ENCODE data around the gene ZNF184. TPM values are rescaled to one million over a fixed set of nuclear protein-coding genes. Genes with fewer than 3 reads are reported as not detected.
A peak's percentile ranks its signal among the peaks of the same experiment; 100 is the strongest.

ZNF184 gene
- polyA plus RNA-seq, 3 donors = 15.7 to 18.1 (median 16.6) TPM

DNA sequence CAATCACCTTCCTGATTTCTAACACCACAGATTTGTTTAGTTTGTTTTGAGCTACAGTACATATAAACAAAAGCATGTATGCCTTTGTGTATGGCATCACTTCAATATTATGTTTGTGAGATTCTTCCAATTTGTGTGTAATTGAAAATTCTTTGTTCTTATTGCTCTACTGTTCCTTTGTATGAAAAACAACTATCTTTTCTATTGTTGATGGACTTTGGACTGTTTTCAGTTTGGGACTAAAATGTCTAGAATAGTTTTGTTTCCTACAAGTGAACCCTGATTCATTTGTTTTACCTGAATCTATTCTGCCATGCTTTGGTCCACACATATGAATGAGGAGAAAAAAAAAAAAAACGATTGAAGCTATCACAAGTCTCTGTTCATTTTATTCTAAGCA, 21.2 kb upstream of the ZNF184 start:
- DNase-seq = no peak

DNA sequence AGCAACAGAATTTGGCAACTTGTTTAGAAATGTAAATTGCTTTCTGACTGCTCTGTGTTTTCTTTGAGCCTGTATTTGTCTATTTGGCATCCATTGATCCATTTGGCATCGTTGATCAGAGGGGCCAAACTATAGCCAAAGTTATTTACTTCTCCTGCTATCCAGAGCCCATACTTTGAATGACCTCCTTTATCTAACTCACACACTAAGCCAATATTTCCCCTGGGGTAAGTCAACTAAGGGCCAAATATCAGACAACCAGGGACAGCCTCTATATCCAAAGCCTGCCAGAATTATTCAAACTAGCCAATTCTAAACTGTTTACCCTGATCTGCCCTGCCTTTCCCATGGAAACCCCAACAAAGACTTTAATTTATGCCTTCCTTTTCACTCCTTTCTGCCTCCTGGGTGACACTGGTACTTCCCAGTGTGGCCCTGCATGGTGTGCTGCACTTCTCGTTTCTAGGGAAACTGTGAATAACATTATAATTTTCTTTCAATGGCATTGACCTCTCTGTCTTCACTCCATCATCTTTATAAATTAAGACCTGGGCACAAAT, 19.8 kb upstream of the ZNF184 start:
- no peak for DNase-seq

DNA sequence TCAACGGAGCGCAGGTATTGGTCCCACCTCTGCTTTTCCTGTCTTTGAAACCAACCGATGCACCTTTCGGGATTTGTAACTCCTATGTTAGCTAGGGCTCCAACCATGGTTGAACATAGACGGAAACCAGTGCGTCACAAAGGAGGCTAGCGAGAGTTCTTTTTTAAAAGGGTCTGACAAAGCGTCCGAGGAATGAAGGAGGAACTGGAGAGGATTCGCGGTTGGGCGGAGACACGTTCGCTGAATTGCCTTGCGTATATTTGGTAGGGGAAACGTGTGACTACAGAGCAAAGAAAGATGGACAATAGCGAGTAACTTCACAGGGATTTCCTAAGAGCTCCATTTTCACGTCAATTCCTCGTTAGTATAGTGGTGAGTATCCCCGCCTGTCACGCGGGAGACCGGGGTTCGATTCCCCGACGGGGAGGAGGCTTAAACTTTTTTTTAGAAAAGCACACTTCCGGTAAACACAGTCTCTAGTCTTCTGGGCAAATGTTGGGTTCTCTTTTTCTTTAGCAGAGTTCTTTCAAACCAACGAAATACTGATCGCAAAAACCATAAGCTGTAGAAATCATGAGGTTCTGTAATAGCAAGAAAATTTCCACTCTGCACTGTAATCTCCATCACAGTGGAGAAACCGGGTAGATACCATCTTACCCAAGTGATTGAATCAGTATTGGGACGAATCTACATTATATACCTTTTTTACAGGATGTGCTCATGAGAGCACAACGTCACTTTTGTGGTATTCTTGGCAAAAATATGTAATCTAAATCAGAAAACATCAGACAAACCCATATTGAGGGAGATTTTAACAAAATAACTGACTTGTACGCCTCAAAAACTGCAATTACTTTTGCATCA, 6.6 kb upstream of the ZNF184 start:
- peak; percentile 88 for DNase-seq

DNA sequence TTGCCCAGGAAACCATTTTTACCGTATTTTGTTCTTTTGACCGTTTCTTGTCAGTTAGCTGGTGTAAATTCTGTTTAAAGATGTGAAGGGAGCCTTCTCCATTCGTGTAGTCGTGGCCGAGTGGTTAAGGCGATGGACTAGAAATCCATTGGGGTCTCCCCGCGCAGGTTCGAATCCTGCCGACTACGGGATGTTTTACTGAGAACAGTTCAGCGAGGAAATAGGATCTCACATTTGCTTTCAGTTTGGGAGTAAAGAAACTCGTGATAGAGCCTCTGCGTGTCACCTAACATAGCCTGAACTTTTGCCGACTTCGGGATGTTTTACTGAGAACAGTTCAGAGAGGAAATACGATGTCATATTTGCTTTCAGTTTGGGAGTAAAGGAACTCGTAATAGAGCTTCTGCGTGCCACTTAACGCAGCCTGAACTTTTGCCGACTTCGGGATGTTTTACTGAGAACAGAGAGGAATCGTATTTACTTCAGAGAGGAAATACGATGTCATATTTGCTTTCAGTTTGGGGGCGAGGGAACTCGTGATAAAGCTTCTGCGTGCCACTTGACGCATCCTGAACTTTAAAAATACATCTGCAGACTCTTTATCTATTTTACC, 5.9 kb upstream of the ZNF184 start:
- peak; percentile 90 for DNase-seq

DNA sequence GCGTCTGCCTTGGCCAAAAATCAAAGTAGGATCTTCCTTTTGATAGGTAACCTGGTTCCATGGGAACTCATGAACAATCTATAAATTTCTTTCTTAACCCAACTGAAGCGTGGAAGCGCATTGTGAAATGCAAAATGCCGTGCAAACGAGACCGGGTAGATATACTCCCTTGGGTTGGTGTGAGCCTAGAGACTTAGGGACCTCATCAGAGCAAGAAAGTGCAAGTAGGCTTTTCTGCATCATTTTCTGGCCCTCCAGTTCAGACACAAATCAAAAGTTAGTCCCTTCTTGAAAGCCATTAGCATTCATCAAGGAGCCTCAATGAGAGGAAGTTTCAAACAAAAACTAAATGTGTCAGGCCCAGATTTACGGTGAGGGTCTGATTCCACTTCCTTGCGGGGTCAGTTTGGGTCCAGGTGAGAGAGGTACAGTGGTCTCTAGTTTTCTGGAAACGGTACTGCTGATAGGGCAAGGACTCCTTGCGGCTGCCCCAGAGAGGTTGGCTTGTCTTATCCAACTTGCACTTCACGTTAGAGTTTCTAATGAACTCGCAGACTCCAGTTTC, 5.3 kb upstream of the ZNF184 start:
- DNase-seq = no peak

DNA sequence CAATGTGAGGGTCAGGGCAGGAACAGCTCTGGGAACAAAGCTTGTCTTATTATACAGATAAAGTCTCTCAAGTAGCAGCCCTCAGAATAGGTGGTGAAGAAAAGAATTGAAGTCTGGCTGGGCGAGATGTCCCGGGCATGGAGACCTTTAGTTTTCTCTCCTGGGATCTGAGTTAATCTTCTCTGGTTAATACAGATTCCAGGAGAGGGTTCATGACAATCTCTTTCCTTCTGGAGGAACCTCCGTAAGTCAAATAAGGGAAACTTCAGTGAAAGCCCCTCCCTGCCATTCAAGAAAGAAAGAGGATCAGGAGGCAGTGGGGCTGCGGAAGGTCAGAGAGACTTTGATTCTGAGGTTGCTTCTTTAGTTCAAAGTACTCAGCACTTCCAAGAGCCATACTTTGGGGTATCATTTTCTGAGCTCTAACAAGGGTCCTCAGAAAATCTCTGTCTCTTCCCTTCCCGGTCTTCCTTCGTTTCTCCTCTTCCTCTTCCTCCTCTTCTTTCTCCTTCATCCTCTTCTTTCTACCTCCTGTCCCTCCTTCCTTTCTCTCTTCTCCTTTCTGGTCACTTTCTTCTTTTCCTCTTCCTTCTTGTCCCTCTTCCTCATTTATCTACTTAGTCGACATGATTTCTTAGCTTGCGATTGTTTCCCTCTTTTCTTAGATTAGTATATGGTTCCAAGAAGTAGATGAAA, 4.6 kb upstream of the ZNF184 start:
- no peak for DNase-seq

DNA sequence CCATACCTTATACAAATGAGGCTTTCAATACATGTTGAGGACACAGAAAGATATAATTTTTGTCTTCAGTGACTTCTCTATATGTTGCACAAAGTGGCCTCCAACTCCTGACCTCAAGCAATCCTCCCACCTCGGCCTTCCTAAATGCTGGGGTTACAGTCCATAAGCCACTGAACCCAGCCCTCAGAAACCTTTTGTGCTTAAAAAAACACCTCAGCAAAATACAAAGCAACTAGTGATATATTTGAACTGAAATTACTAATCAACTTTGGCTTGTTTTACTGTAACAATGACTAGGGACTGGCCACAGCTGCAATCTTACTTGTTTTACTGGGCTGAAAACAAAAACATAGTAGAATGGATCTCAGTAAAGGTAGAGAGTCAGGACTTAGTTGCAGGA, 3.2 kb upstream of the ZNF184 start:
- DNase-seq = no peak

DNA sequence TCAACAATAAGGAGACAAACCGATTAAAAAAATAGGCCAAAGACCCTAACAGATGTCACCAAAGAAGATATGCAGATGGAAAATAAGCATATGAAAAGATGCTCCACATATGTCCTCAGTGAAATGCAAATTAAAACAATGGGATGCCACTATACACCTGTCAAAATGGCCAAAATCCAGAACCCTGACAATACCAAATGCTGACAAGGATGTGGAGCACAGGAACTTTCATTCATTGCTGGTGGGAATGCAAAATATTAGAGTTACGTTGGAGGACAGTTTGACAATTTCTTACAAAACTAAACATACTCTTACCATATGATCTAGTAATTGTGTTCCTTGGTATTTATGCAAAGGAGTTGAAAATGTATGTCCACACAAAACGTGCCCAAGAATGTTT, 1.8 kb upstream of the ZNF184 start:
- no peak for DNase-seq

DNA sequence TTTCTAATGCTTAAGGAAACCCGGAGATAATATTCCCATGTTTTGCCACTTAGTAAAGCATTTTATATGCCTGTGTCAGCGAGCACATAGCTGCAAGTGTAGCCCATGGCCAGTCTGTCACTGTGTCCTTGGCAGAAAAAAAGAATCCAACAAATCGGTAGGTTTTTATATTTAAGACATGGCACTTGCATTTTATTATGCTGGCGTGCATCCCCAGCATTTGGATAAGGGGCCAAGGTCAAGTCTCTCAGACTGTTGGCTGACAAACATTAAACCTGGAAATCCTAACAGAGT, 1.2 kb upstream of the ZNF184 start:
- DNase-seq = no peak

DNA sequence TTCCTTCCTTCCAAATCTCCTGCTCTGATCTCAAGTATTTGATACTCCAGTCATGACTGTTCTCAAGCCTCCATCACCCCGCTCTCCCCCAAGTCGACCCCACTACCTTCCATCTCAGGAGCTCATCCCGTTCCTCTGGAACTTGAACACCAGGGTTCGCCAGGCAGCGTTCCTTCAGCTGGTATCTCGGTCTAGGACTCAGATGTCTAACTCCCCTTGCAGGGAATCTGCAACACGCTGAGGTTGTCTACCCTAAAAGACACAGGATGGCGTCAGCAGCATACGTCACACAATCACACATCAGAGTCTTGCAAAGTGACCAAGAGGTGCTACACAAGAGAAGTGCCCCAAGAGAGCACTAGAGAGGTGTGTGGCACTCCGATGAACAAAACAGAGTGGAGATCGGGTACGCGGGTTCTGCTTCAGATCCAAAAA, 706 bp downstream of the ZNF184 start:
- peak; percentile 88 for DNase-seq

DNA sequence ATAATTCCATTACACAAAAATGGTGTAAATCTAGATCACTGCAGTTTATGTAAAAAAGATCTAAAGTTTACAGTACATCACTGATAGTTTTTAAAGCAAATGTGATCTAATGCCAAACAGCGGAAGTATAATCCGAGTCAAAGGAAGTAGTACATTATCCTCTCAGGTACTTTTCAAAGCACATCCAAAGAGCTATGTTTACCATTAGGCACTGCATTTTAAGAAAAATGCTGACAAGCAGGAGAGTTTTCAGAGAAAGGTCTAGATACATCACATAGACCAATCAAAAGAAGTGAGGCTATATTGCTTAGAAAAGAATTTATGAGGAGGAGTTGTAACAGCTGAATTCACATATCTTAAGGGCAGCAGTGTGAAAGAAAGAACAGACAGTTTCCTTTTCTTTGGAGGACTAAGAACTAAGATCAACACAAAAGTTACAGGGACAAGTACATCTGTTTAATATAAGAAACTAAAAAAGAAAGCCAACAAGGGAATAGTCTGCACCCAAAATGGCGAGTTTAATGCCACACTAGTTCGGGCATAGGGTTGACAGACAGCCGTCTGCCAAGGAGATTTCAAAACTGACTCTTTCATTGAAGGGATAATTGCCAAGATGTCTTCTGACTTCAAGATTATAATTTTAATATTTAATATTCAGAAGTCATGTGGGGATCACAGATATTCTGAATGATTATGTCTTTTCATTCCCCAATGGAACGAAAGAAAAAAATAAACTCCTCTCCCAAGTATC, 1.4 kb downstream of the ZNF184 start:
- DNase-seq = no peak

DNA sequence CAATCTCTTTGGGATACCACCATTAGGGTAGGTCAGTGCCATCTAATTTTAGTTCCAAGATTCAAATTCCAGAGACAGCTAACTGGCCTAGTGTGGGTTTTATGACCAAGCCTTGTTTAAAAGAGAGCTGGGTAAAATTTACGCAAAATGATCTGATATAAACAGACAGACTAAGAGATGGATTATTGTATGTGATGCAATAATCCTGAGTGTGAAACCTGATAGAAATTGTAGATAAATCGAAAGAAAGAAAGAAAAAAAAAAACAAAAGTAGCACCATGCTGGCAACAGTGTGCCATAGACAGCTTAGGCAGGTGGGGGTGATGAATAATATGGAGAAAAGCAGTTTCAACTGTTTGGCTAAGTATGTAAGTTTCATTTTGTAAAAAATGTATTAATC, 2.9 kb downstream of the ZNF184 start:
- no peak for DNase-seq

DNA sequence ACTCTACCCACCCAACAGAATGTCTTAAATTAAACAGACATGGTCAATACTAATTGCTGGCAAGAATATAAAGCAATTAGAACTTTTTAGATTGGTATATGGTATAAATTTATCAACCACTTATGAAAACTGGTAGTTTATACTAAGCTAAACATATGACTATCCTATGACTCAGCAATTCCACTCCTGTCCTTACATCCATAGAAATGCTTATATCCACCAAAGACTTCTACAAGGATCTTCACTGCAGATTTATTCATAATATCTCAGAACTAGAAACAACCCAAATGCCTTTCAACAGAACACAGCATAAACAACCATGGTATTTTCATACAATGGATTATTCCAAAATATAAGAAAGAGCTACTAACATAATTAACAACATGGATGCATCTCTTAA, 4.6 kb downstream of the ZNF184 start:
- no peak for DNase-seq

DNA sequence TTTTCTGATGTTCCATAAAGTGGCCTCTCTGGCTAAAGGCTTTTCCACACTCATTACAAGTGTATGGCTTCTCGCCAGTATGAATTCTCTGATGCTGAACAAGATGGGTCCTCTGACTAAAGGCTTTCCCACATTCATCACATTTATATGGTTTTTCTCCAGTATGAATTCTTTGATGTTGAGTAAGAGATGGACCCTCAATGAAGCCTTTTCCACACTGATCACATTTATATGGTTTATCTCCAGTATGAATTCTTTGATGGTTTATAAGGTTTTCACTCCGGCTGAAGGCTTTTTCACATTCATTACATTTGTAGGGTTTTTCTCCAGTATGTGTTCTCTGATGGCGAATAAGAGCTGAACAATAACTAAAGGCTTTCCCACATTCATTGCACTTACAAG, 20.4 kb downstream of the ZNF184 start:
- DNase-seq = no peak

DNA sequence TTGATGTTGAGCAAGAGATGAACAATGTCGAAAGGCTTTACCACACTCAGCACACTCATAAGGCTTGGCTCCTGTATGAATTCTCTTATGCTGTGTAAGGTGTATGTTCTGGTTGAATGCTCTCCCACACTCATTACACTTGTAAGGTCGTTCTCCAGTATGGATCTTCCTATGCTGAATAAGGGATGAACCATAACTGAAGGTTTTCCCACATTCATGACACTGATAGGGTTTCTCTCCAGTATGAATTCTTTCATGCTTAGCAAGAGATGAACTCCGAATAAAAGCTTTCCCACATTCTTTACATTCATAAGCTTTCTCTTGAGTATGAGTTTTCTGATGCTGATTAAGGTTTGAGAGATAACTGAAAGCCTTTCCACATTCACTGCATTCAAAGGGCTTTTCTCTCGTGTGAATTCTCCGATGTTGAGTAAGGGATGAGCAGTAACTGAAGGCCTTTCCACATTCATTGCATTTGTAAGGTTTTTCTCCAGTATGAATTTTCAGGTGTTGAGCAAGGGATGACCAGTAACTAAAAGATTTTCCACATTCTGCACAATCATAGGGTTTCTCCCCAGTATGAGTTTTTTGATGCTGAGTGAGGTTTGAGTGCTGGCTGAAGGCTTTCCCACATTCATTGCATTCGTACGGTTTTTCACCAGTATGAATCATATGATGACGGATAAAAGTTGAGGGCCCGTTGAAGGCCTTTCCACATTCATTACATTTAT, 21.1 kb downstream of the ZNF184 start:
- DNase-seq = no peak

DNA sequence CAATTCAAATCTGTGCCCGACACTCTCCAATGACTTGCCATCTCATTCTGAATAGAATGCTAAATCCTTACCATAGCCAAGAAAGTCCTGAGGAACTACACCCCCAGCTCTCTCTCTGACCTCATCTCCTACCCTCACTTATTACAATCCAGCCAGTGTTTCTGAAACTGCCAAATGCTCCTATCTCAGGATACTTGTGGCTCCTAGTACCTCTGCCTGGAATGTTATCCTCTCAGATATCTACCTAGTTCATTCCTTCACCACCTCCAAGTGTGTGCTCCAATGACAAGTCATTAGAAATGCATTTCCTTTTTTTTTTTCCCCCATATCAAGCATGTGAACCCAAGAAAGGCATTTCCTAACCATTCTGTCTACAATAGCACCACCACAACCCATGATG, 24.4 kb downstream of the ZNF184 start:
- no peak for DNase-seq

DNA sequence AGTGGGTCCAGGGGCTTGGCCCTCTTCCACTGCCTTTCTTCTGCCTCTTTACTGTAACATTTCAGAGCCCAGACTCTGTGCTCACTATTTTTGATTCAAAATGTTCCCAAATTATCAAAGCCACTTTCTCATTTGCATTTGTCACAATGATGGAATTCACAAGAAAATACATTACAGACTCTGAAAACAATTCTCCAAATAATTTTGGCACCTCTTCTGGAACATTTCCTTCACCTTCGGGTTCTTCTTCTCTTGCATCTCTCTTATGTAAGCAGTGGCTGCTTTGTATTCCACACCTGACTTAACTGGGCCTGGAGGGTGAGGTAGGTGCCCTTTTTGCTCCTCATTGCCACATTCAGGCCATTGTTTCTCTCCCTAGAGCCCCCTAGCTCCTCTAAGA, 30.0 kb downstream of the ZNF184 start:
- DNase-seq = no peak

DNA sequence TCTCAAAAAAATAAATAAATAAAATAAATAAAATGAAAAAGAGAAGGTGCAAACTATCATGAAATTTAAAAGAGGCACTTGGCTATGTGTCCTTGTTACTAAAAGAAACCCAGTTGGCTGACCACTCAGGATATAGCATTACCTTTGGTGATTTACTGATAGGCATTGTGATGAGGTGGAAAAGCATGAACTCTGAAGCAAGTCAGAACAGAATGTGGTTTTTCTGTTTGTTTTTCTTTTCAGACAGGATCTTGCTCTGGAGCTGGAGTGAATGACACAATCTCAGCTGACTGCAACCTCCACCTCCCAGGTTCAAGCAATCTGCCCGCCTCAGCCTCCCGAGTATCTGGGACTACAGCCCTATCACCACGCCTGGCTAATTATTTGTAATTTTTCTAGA, 31.9 kb downstream of the ZNF184 start:
- no peak for DNase-seq

DNA sequence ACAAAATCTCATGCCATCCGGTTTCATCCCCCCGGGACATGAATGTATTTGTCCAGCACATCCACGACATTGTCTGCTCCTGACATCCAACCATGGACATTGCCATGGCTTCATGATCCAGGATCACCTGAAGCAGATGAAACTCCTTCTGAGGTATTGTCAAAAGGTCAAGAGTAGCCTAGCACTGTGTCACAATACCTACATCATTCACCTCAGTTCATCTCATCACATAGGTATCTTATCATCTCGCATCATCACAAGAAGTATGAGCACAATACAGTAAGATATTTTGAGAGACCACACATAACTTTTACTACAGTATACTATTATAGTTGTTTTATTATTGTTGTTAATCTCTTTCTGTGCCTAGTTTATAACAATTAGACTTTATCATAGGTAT, 33.5 kb downstream of the ZNF184 start:
- no peak for DNase-seq

DNA sequence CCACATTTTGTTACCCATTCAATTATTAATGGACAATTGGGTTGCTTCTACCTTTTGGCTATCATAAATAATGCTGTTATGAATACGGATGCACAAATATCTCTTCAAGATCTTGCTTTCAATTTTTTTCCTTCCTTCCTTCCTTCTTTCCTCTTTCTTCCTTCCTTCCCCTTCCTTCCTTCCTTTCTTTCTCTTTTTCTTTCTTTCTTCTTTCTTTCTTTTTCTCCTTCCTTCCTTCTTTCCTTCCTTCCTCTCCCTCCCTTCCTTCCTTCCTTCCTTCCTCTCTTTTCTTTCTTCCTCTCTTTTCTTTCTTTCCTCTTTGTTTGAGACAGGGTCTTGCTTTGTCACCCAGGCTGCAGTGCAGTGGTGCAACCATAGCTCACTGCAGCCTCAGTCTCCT, 39.2 kb downstream of the ZNF184 start:
- DNase-seq = no peak

DNA sequence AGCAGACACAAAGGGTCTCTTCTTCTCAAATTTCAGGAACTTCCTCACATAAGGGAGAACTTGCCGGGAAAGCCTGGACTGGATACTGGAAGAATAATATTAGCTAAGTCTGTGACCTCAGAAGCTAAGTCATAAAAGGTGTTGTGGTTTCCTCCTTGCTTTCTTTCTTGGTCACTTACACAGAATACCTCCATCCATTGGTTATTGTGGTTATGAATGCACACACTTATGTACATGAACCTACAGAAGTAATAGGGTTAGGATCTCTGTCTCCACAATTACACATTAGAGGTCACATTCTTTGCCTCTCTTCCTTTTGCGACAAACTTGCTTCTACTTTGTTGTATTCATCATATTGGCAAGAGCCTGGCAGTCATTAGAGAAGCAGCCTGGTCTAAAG, 43.9 kb downstream of the ZNF184 start:
- no peak for DNase-seq

All from renal pelvis (tissue), 4 donors.